ENCODE results near the gene TWNK. TPM values are rescaled to one million over a fixed set of nuclear protein-coding genes. Genes with fewer than 3 reads are reported as not detected.
A peak's percentile ranks its signal among the peaks of the same experiment; 100 is the strongest.
"Not testable (repeated sequence)": the region's sequence is repeated elsewhere in the genome, so short reads cannot be mapped to it uniquely, and the experiment has no call there.

TWNK gene
- total RNA-seq, 2 donors from 2014 or later = 5.5 to 7.1 TPM

- Histone ChIP-seq H3K9me3 (no peaks in the 10 kb centered on the region), H3K27me3 (no peaks in the 10 kb centered on the region), H3K4me3 (no peak overlapping the region), H3K27ac (no peak overlapping the region), H3K36me3 (no peaks in the 10 kb centered on the region), H3K4me1 (peaks cover 0 to 15% of the 10 kb centered on the region in 2 donors)
- DNase-seq (ENCODE audit: low spot score) = peak; percentile 54
- no peak for TF ChIP-seq CTCF (IDR thresholded peaks at IDR 0.05)
Observed at GRCh38 chr10:100970914-100971811, 16.2 kb upstream of the TWNK start.

- TF ChIP-seq CTCF (IDR thresholded peaks at IDR 0.05) = no peak
- Histone ChIP-seq H3K27me3 (no peaks in the 10 kb centered on the region), H3K36me3 (no peaks in the 10 kb centered on the region), H3K4me1 (peaks cover 0 to 15% of the 10 kb centered on the region in 2 donors), H3K4me3 (no peak overlapping the region), H3K9me3 (no peaks in the 10 kb centered on the region), H3K27ac (no peak overlapping the region)
- DNase-seq (ENCODE audit: low spot score) = peak; percentile 34
Observed at GRCh38 chr10:100972115-100972903, 15.0 kb upstream of the TWNK start.

- H3K9me3 ChIP-seq = no peaks in the 10 kb centered on the region
- no peak for TF ChIP-seq CTCF (IDR thresholded peaks at IDR 0.05)
Observed at GRCh38 chr10:100972904-100973535, 14.3 kb upstream of the TWNK start.

GRCh38 chr10:100975397-100975796, 11.9 kb upstream of the TWNK start:
- H3K9me3 ChIP-seq; DNase-seq (ENCODE audit: low spot score); H3K4me1 ChIP-seq; H3K27me3 ChIP-seq; H3K36me3 ChIP-seq; H3K4me3 ChIP-seq; H3K27ac ChIP-seq: not testable (repeated sequence)

More at GRCh38 chr10:100972904-100973535, 14.3 kb upstream of the TWNK start:
- no peaks in the 10 kb centered on the region for H3K36me3 ChIP-seq
- DNase-seq (ENCODE audit: low spot score) = peak; percentile 42
- no peak overlapping the region for H3K27ac ChIP-seq
- peaks cover 0 to 15% of the 10 kb centered on the region in 2 donors for H3K4me1 ChIP-seq
- H3K4me3 ChIP-seq = no peak overlapping the region
- H3K27me3 ChIP-seq = no peaks in the 10 kb centered on the region

GRCh38 chr10:100976906-100977305, 10.4 kb upstream of the TWNK start:
- H3K4me1 ChIP-seq = no peaks in the 10 kb centered on the region
- no peak for TF ChIP-seq CTCF (IDR thresholded peaks at IDR 0.05)
- no peak overlapping the region for H3K4me3 ChIP-seq
- DNase-seq (ENCODE audit: low spot score) = no peak
- no peaks in the 10 kb centered on the region for H3K9me3 ChIP-seq
- H3K27me3 ChIP-seq = no peaks in the 10 kb centered on the region
- H3K36me3 ChIP-seq = peaks cover 14% of the 10 kb centered on the region
- no peak overlapping the region for H3K27ac ChIP-seq

- no peak overlapping the region for H3K27ac ChIP-seq
- peaks cover 14% of the 10 kb centered on the region for H3K36me3 ChIP-seq
- no peaks in the 10 kb centered on the region for H3K27me3 ChIP-seq
- no peak for DNase-seq (ENCODE audit: low spot score)
- no peaks in the 10 kb centered on the region for H3K4me1 ChIP-seq
- no peak for TF ChIP-seq CTCF (IDR thresholded peaks at IDR 0.05)
- no peaks in the 10 kb centered on the region for H3K9me3 ChIP-seq
- no peak overlapping the region for H3K4me3 ChIP-seq
Observed at GRCh38 chr10:100977436-100977835, 9.9 kb upstream of the TWNK start.
